Spleen (tissue), 11 donors: ENCODE results near the gene USP35. TPM values are rescaled to one million over a fixed set of nuclear protein-coding genes. Genes with fewer than 3 reads are reported as not detected.

Experiments
- DNase-seq: peaks from one replicate; pipeline ENCODE4 v3.0.0-alpha.2; 2020
- H3K27ac ChIP-seq, 8 donors: fragments of 200-600 bp; sonication (generic) in 7 of 8; 1 replicate in 4 of 8; 2 replicates in 4 of 8; pipeline versions ENCODE4 v1.5.0 to v1.8.0; 2016 to 2021; ENCODE audit warnings: inconsistent platforms in 4 of 8, mild to moderate bottlenecking in 4 of 8, moderate library complexity in 1 of 8
- H3K27me3 ChIP-seq, 7 donors: fragments of 200-600 bp; sonication (generic) in 6 of 7; replicated peaks in 1 of 7; 1 replicate in 4 of 7; 2 replicates in 3 of 7; pipeline versions ENCODE4 v1.5.0 to v1.8.0; 2016 to 2021; ENCODE audit warnings: inconsistent platforms in 3 of 7, mild to moderate bottlenecking in 1 of 7
- H3K36me3 ChIP-seq, 6 donors: fragments of 200-600 bp; sonication (generic) in 5 of 6; 1 replicate in 4 of 6; 2 replicates in 2 of 6; pipeline versions ENCODE4 v1.5.0 to v1.8.0; 2016 to 2021; ENCODE audit warnings: inconsistent platforms in 2 of 6
- H3K4me1 ChIP-seq, 6 donors: fragments of 200-600 bp; sonication (generic) in 5 of 6; 1 replicate in 3 of 6; 2 replicates in 3 of 6; pipeline versions ENCODE4 v1.5.0 to v1.8.0; 2016 to 2021; ENCODE audit warnings: inconsistent platforms in 3 of 6
- H3K4me3 ChIP-seq, 8 donors: fragments of 200-600 bp; sonication (generic) in 7 of 8; 1 replicate in 4 of 8; 2 replicates in 4 of 8; pipeline versions ENCODE4 v1.5.0 to v1.8.0; 2016 to 2021; ENCODE audit warnings: inconsistent platforms in 4 of 8, mild to moderate bottlenecking in 4 of 8, moderate library complexity in 2 of 8
- H3K9me3 ChIP-seq, 8 donors: fragments of 200-600 bp; sonication (generic) in 7 of 8; 1 replicate in 4 of 8; 2 replicates in 4 of 8; pipeline versions ENCODE4 v1.5.0 to v1.8.0; 2016 to 2021; ENCODE audit warnings: inconsistent platforms in 4 of 8
- POLR2A ChIP-seq, 3 donors: fragments of 450-650 bp; IDR thresholded peaks; one replicate each; pipeline ENCODE4 v1.5.1; 2017; ENCODE audit warnings: antibody characterized with exemption in 3 of 3, mild to moderate bottlenecking in 1 of 3
- POLR2AphosphoS5 ChIP-seq, 3 donors: sonication (generic); formaldehyde crosslinking; IDR thresholded peaks; one replicate each; pipeline ENCODE4 v1.5.1; 2017; ENCODE audit warnings: antibody characterized with exemption in 3 of 3
- WGBS, 5 donors: extraction: QIAGEN DNeasy Blood & Tissue Kit in 3 of 5; methylation state at CpG; one replicate each; pipeline versions ENCODE4 v1.1.5 to v1.1.7; 2013 to 2018; 5-methylcytosine and 5-hydroxymethylcytosine counted together
- intact Hi-C: fragments of 100-400 bp; cut with DNase I; formaldehyde crosslinking; loops from one replicate; pipeline ENCODE4 v1.15.0; 2023; ENCODE audit warnings: low total_unique reads
- polyA plus RNA-seq, 3 donors: library from polyadenylated mRNA; stranded (reverse); fragments of 200-250 nt; gene quantifications; one replicate each; pipeline ENCODE4 v1.2.1, GENCODE V29; 2013
- total RNA-seq, 7 donors: library from RNA; depleted of rRNA in 3 of 7; stranded (reverse); fragments of >200 nt in 3 of 7; fragmentation: NEBNext Ultra II Directional in 4 of 7; extraction: Animal tissue kit (Norgen Biotek cat#: 25700) in 4 of 7; gene quantifications; one replicate each; pipeline versions ENCODE4 v1.1.0 to v1.2.1, GENCODE V29; 2016 to 2021
- TF ChIP-seq, protein P1 (sequence below), 11 experiments: fragments of 200-600 bp in 7 of 11; fragments of 450-650 bp in 4 of 11; sonication (generic) in 4 of 11; IDR thresholded peaks in 8 of 11; conservative IDR thresholded peaks in 3 of 11; 1 replicate in 7 of 11; 2 replicates in 4 of 11; pipeline versions ENCODE4 v1.4.0 to v1.8.0; 2016 to 2021; ENCODE audit warnings: antibody characterized with exemption in 11 of 11, inconsistent platforms in 4 of 11, mild to moderate bottlenecking in 1 of 11
- donor health status: healthy with polysubstance abuse.
- donor health status: DM: no; HTN: no; CAD: no; lungs with moderate emphysema.
- donor health status: DM: no; HTN: no; CAD: no.
- donor health status: Bipolar disorder and iron deficiency.
- donor health status: healthy.
- donor health status: DM: no; HTN: no; CAD: no.
- donor health status: DM: yes; HTN: yes; CAD: no.

Gene USP35
- total and polyA plus RNA-seq, 10 donors: 1.6 to 9.5 (median 6.3) TPM

DNA sequence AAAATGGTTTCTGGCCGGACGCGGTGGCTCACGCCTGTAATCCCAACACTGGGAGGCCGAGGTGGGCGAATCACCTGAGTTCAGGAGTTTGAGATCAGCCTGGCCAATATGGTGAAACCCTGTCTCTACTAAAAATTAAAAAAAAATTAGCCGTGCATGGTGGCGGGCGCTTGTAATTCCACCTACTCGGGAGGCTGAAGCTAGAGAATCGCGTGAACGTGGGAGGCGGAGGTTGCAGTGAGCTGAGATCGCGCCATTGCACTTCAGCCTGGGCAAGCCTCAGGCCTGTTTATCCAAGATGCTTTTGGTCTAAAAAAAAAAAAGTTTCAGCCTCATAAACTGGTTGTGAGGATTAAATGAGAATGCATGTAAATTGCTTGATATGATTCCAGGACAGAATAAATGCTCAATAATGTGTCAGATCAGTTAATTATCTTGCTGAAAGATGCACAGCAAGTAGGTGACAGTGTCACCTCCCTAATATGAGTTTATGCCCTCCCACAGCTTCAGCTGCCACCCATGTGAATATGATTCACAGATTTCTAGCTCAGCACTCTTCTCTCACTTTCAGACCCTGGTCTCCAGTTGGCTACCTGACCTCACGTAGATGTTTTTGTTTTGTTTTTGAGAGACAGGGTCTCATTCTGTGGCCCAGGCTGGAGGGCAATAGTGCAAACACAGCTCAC is 48.2 kb upstream of the USP35 start:
- TF ChIP-seq, protein P1, sequence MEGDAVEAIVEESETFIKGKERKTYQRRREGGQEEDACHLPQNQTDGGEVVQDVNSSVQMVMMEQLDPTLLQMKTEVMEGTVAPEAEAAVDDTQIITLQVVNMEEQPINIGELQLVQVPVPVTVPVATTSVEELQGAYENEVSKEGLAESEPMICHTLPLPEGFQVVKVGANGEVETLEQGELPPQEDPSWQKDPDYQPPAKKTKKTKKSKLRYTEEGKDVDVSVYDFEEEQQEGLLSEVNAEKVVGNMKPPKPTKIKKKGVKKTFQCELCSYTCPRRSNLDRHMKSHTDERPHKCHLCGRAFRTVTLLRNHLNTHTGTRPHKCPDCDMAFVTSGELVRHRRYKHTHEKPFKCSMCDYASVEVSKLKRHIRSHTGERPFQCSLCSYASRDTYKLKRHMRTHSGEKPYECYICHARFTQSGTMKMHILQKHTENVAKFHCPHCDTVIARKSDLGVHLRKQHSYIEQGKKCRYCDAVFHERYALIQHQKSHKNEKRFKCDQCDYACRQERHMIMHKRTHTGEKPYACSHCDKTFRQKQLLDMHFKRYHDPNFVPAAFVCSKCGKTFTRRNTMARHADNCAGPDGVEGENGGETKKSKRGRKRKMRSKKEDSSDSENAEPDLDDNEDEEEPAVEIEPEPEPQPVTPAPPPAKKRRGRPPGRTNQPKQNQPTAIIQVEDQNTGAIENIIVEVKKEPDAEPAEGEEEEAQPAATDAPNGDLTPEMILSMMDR (IDR thresholded peaks at IDR 0.05 in 8 of 11, conservative IDR thresholded peaks at IDR 0.05 in 3 of 11): no peak
- TF ChIP-seq POLR2A (IDR thresholded peaks at IDR 0.05) (no peak), POLR2AphosphoS5 (IDR thresholded peaks at IDR 0.05) (no peak)
- intact Hi-C loops: no loop called here
- Histone ChIP-seq H3K27me3 (no peaks in the 10 kb centered on the region), H3K4me1 (peaks cover 11 to 47% (median 25%) of the 10 kb centered on the region in 6 donors), H3K4me3 (peak overlapping the region in 7 of 8 donors; percentile 63 to 86 (median 76)), H3K9me3 (no peaks in the 10 kb centered on the region), H3K27ac (peak overlapping the region in 3 of 8 donors; percentile 73 to 88 (median 85)), H3K36me3 (peaks cover 0 to 21% (median 0%) of the 10 kb centered on the region in 6 donors)
- DNase-seq: no peak
- 66 to 85% (median 74%) methylated on average over 17 of the region's 17 CpGs for WGBS, 5 donors

DNA sequence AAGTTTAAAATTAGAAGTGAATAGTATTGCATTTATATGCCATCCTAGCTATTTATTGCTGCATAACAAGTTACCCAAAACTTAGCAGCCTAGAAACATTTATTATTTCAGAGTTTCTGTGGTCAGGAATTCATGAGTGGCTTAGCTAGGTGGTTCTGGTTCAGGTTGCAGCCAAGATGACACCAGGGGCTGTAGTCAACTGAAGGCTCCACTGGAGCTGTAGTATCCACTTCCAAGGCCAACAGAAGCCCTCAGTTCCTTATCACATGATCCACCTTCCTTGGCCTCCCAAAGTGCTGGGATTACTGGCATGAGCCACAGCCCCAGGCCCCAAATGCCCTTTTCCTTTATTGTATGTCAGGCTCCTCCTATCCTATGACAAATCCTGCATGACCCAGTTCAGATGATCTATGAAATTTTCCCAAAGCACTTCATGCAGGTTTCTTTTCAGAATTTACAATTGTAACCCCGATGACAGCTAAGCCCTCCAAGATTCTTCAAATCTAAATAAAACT is 43.2 kb upstream of the USP35 start:
- no peak for DNase-seq
- H3K9me3 ChIP-seq: no peaks in the 10 kb centered on the region
- H3K4me1 ChIP-seq: peaks cover 0 to 20% (median 6%) of the 10 kb centered on the region in 6 donors
- no peak overlapping the region for H3K27ac ChIP-seq
- intact Hi-C loops: no loop called here
- 88 to 98% (median 93%) methylated on average over 1 of the region's 1 CpG for WGBS, 5 donors
- H3K36me3 ChIP-seq: peaks cover 0 to 12% (median 0%) of the 10 kb centered on the region in 6 donors
- no peak for TF ChIP-seq POLR2AphosphoS5 (IDR thresholded peaks at IDR 0.05)
- TF ChIP-seq POLR2A (IDR thresholded peaks at IDR 0.05): no peak
- TF ChIP-seq, protein P1 (IDR thresholded peaks at IDR 0.05 in 8 of 11, conservative IDR thresholded peaks at IDR 0.05 in 3 of 11): no peak
- H3K4me3 ChIP-seq: no peak overlapping the region
- H3K27me3 ChIP-seq: no peaks in the 10 kb centered on the region

DNA sequence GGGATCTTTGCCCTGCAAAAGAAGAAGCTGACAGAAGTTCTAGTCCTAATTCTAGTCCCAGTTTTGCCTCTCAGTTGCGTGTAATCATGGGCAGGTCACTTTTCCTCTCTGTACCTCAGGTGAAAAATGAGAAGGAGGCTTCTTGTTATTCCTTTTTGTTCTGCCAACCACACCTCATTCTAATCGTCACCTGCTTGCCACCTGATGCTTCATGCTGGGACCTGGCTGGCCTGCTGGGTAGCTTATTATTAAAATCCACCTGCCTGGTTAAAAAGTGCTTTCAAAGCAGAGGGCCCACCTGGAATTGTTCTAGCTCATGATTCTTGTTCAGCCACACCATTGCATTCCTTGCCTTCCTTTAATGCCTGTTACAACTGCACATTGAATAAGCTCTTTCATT is 40.9 kb upstream of the USP35 start:
- H3K27me3 ChIP-seq: no peaks in the 10 kb centered on the region
- H3K9me3 ChIP-seq: no peaks in the 10 kb centered on the region
- H3K36me3 ChIP-seq: peaks cover 0 to 17% (median 0%) of the 10 kb centered on the region in 6 donors
- H3K4me3 ChIP-seq: no peak overlapping the region
- TF ChIP-seq POLR2A (IDR thresholded peaks at IDR 0.05): no peak
- TF ChIP-seq, protein P1 (IDR thresholded peaks at IDR 0.05 in 8 of 11, conservative IDR thresholded peaks at IDR 0.05 in 3 of 11): no peak
- no peak for TF ChIP-seq POLR2AphosphoS5 (IDR thresholded peaks at IDR 0.05)
- intact Hi-C loops: no loop called here
- DNase-seq: no peak
- 89 to 95% (median 92%) methylated on average over 2 of the region's 2 CpGs for WGBS, 5 donors
- H3K27ac ChIP-seq: no peak overlapping the region
- H3K4me1 ChIP-seq: peaks cover 0 to 13% (median 4%) of the 10 kb centered on the region in 6 donors

DNA sequence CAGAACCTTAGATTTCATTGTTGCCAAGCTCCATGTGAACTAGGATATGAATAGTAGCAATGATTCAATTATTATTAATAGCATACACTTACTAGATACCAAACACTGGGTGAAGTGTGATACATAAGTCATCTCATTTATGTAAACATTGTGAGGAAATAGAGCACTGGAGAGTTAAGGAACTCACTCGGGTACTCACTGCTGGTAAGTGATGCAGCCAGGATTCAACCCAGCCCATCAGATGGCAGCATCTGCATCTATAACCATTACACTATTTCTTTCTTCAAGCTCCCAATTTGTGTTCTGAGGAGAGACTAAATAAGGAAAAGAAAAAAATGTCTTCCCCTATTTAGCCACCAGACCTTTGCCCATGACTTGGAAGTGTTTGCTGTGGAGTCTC is 39.1 kb upstream of the USP35 start:
- 22 to 52% (median 36%) methylated on average over 1 of the region's 1 CpG for WGBS, 5 donors
- no peak for TF ChIP-seq POLR2A (IDR thresholded peaks at IDR 0.05)
- DNase-seq: no peak
- intact Hi-C loops: no loop called here
- Histone ChIP-seq H3K9me3 (no peaks in the 10 kb centered on the region), H3K4me3 (no peak overlapping the region), H3K27me3 (no peaks in the 10 kb centered on the region), H3K27ac (no peak overlapping the region), H3K4me1 (no peaks in the 10 kb centered on the region), H3K36me3 (peaks cover 0 to 17% (median 0%) of the 10 kb centered on the region in 6 donors)
